GM19328 (cell line): ENCODE data around the gene SLC27A3.

Source experiments
- ATAC-seq: cut with Tn5 transposase; IDR thresholded peaks from one replicate; pipeline ENCODE4 v1.9.1; 2021; ENCODE audit warnings: mild to moderate bottlenecking, moderate library complexity; ENCODE audit not compliant: unreplicated experiment

The SLC27A3 gene

GRCh38 chr1:153774780-153775457 lies at the start of gene SLC27A3:
SLC27A3 (plus strand) TSS chr1:153775407; CDS start chr1:153775498, 91 bp downstream.
- ATAC-seq: peak; percentile 10

GRCh38 chr1:153727463-153728304 lies 47.5 kb upstream of the SLC27A3 start, which contains the start of gene INTS3:
INTS3 (plus strand) TSS chr1:153728050; CDS start chr1:153728635, 585 bp downstream.
- ATAC-seq: peak; percentile 97

- ATAC-seq: no peak
Measured at GRCh38 chr1:153728305-153729066, 46.7 kb upstream of the SLC27A3 start.

- no peak for ATAC-seq
Measured at GRCh38 chr1:153730468-153730988, 44.7 kb upstream of the SLC27A3 start.

GRCh38 chr1:153733970-153734369 lies 41.2 kb upstream of the SLC27A3 start:
- ATAC-seq: no peak

- no peak for ATAC-seq
Measured at GRCh38 chr1:153734396-153735089, 40.7 kb upstream of the SLC27A3 start.

GRCh38 chr1:153735090-153735420 lies 40.2 kb upstream of the SLC27A3 start:
- ATAC-seq: no peak

- ATAC-seq: no peak
Measured at GRCh38 chr1:153741986-153742385, 33.2 kb upstream of the SLC27A3 start.

- no peak for ATAC-seq
Measured at GRCh38 chr1:153742411-153743142, 32.6 kb upstream of the SLC27A3 start.

GRCh38 chr1:153745417-153745816 lies 29.8 kb upstream of the SLC27A3 start:
- no peak for ATAC-seq

- ATAC-seq: no peak
Measured at GRCh38 chr1:153746174-153746573, 29.0 kb upstream of the SLC27A3 start.

- ATAC-seq: no peak
Measured at GRCh38 chr1:153748903-153749302, 26.3 kb upstream of the SLC27A3 start.

- peak; percentile 77 for ATAC-seq
Measured at GRCh38 chr1:153749408-153750005, 25.7 kb upstream of the SLC27A3 start.

- ATAC-seq: no peak
Measured at GRCh38 chr1:153750026-153750995, 24.9 kb upstream of the SLC27A3 start.

- no peak for ATAC-seq
Measured at GRCh38 chr1:153752072-153752471, 23.1 kb upstream of the SLC27A3 start.

GRCh38 chr1:153752571-153753195 lies 22.5 kb upstream of the SLC27A3 start:
- ATAC-seq: no peak

- ATAC-seq: no peak
Measured at GRCh38 chr1:153754266-153754665, 20.9 kb upstream of the SLC27A3 start.

GRCh38 chr1:153760440-153760839 lies 14.8 kb upstream of the SLC27A3 start:
- ATAC-seq: no peak
